HG02798 (cell line): Measurements from ENCODE around the gene SCGB1D4.

Source experiments
- ATAC-seq: cut with Tn5 transposase; IDR thresholded peaks from one replicate; pipeline ENCODE4 v1.9.1; 2021; ENCODE audit warnings: mild to moderate bottlenecking; ENCODE audit not compliant: unreplicated experiment, poor library complexity

Gene SCGB1D4

GRCh38 chr11:62295504-62295903, 3.4 kb downstream of the SCGB1D4 start:
- ATAC-seq, result no peak

DNA sequence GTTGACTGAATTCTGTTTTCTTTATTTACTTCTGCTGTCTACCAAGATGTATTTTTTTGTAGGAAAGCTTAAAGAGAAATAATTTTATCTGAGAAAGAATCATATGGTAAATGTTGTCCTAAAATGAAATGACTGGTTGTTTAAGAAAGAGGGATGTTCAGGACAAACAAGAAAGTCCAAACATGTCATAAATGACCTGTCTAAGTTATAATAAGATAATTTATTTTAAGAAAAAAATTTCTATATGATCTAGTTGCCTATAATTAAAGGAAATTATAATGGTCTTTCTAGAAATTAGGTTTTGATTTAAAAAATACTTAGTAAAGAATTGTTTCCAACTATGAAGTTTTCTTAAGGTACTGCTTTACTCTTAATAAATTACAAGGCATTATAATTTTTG, 18.4 kb downstream of the SCGB1D4 start:
- ATAC-seq, result no peak

DNA sequence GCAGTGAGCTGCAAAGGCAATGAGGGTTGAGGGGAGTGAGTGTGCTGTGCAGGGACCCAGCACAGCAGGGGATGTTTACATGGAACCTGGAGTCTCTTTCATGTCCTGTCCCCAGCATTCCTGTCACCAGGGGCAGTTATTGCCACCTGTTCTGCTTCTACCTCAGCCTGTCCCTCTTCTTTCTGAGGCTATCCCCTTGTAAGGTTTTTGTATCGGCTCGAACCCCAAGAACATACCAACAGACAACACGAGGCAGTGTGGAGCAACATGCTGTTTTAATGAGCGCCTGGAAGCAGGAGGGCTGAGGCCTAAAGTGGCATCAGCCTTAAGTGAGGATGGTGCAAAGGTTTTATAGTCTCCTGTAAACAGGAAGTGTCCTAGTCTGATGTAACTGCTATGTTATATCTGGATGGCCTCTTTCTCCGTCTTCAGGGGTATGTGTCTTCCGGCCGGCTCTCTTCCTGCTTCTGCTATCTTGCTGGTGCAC, 25.0 kb downstream of the SCGB1D4 start:
- no peak for ATAC-seq

GRCh38 chr11:62273284-62273683, 25.6 kb downstream of the SCGB1D4 start:
- no peak for ATAC-seq

DNA sequence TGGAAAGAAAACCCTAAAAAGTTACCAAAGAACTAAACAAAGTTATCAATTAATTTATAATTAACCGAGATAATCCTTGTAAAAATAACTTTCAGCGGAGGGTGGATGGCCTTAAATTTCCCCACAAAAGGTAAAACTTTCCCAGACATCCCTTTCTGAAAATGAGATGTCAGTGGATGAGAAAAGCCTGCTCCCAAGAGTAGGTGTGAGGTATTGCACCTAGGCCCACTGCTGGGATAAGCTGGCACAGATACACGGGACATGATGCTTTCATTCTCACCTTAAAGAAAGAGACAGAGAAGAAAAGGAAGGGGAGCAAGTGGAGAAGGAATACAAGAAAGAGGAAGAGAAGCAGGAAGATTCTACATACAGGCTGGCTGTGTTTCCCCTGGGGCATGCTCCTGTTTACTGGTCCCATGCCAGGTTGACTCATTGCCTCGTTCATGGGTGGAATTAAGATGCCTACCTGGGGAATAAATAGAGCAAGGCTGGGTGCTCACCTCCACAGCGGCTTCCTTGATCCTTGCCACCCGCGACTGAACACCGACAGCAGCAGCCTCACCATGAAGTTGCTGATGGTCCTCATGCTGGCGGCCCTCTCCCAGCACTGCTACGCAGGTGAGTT, 29.1 kb downstream of the SCGB1D4 start, which contains the start of gene SCGB2A2:
SCGB2A2 (plus strand) TSS at position 505 of the 625 bp plus-strand sequence; CDS start at position 564, 59 bp downstream.
- ATAC-seq, result no peak

DNA sequence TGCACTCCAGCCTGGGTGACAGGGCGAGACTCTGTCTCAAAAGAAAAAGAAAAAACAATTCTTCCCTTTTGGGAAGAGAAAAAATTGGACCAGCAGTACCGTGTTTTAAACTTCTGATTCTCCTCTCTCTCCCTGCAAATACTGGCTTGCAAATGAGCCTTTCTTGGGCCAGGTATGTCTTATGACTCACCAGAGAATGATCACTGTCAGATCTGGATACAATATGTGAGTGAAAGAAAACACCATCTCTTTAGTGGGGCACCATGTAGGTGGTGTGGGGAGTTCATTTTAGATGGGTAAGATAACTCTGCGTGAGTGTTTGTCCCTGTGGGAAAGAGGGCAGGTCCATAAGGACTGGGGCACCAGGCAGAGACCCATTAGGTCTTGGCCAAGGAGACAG, 31.3 kb downstream of the SCGB1D4 start:
- ATAC-seq, result no peak

DNA sequence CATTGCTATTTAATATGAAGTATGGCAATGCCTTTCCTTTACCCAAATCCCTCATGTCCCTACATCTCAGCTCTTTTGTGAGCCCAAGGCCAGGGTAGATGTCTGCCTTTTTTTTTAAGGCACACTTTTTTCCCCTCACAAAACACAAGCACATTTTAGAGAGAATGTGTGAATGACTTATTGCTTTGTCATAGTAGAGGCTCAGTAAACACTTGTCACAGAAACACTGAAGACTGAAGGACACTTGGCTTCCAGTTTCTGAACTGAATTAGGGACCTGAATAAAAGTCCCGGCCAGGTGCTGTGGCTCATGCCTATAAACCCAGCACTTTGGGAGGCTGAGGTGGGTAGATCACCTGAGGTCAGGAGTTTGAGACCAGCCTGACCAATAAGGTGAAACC, 31.8 kb downstream of the SCGB1D4 start:
- ATAC-seq, result no peak

DNA sequence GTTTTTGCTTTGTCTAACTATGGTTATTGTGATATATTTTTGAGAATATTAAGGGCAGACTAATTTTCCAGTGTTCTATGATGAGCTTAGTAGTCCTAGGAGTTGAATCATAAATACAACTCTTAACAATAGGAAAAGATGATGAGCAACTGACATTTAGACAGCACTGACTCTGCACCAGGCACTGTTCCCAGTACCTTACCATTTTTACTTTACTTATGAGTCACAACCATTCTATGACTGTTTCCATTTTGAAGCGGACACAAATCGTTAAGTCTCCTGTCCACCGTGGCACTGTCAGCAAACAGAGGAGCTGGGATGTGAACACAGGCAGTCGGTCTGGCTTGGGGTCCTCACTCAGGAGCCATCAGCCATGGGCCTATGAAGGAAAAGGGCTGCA, 32.3 kb downstream of the SCGB1D4 start:
- ATAC-seq, result no peak

GRCh38 chr11:62264004-62264403, 34.9 kb downstream of the SCGB1D4 start:
- ATAC-seq, result no peak

GRCh38 chr11:62260261-62260953, 38.5 kb downstream of the SCGB1D4 start:
- no peak for ATAC-seq

DNA sequence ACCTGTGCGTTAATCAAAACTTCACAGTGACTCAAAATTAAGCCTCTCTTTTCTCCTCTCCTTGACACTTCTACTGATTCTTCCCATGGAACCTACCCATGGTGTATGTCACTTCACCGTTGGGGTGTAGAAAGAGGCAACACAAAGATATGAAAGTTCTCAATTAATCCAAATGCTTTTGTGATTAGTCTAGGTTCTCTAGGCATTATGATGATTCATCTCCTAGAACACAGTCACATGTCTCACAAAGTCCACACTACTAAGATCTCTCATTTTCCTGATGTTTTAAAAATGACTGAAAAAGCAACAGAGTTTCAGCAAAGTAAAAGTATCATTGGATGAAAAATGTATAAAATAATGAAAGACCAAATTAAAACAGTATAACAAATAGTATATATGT, 42.6 kb downstream of the SCGB1D4 start:
- no peak for ATAC-seq

- no peak for ATAC-seq
Measured at GRCh38 chr11:62253999-62254542, 44.8 kb downstream of the SCGB1D4 start.

GRCh38 chr11:62251698-62252097, 47.2 kb downstream of the SCGB1D4 start:
- no peak for ATAC-seq
